ENCODE data around the gene DENND1A. TPM values are rescaled to one million over a fixed set of nuclear protein-coding genes. Genes with fewer than 3 reads are reported as not detected.

The DENND1A gene
- total and polyA plus RNA-seq, 2 of the 13 experiments (the other 11 are each of a cell fraction or from before 2014, with no cell fraction given) = 14.8 to 30.1 TPM

DNA sequence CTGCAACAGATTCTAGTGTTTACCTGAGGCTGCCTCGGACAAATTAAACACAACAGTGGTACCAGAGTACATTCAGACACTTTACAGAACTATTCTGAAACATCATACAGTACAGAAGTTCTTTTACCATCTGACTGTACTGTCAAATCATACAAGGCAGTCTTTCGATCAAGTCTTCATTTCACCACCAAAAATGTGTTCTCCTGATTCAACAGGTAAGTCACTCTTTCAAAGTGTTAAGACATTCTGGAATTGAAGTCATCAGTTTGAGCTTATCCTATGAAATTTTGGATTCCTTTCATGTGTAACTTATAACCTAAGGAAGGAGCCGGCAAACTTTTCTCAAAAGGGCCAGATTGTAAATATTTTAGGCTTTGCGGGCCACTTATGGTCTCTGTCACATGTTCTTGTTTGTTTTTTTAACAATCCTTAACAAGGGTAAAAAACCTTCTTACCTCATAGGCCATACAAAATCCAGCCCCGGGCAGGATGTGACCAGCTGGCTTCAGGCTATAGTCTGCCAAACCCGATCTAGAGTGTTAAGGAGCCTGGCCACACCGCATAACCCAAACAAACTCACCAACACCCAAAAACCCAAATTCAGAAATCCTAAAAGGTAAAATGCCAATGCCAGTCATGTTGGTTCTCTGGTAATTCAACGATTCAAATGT lies 151.6 kb downstream of the DENND1A start:
- TF ChIP-seq RARG (CRISPR knock-in tag; IDR thresholded peaks at IDR 0.05; ENCODE audit: low read depth) (no peak), ZNF207 (IDR thresholded peaks at IDR 0.05; ENCODE audit: borderline replicate concordance) (no peak), MED1 (CRISPR knock-in tag; IDR thresholded peaks at IDR 0.05) (no peak), BHLHE40 (IDR thresholded peaks at IDR 0.05; ENCODE audit: low read length) (no peak), ZNF235 (CRISPR knock-in tag; IDR thresholded peaks at IDR 0.05; ENCODE audit: borderline replicate concordance) (no peak), PTBP1 (IDR thresholded peaks at IDR 0.05; ENCODE audit: low read depth, low read length, poor library complexity, severe bottlenecking) (no peak)
- TF ChIP-seq, protein P1, sequence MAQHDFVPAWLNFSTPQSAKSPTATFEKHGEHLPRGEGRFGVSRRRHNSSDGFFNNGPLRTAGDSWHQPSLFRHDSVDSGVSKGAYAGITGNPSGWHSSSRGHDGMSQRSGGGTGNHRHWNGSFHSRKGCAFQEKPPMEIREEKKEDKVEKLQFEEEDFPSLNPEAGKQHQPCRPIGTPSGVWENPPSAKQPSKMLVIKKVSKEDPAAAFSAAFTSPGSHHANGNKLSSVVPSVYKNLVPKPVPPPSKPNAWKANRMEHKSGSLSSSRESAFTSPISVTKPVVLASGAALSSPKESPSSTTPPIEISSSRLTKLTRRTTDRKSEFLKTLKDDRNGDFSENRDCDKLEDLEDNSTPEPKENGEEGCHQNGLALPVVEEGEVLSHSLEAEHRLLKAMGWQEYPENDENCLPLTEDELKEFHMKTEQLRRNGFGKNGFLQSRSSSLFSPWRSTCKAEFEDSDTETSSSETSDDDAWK (CRISPR knock-in tag; IDR thresholded peaks at IDR 0.05) = no peak
- TF ChIP-seq, protein P2, sequence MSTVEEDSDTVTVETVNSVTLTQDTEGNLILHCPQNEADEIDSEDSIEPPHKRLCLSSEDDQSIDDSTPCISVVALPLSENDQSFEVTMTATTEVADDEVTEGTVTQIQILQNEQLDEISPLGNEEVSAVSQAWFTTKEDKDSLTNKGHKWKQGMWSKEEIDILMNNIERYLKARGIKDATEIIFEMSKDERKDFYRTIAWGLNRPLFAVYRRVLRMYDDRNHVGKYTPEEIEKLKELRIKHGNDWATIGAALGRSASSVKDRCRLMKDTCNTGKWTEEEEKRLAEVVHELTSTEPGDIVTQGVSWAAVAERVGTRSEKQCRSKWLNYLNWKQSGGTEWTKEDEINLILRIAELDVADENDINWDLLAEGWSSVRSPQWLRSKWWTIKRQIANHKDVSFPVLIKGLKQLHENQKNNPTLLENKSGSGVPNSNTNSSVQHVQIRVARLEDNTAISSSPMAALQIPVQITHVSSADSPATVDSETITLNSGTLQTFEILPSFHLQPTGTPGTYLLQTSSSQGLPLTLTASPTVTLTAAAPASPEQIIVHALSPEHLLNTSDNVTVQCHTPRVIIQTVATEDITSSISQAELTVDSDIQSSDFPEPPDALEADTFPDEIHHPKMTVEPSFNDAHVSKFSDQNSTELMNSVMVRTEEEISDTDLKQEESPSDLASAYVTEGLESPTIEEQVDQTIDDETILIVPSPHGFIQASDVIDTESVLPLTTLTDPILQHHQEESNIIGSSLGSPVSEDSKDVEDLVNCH (CRISPR knock-in tag; IDR thresholded peaks at IDR 0.05) = no peak
- Histone ChIP-seq H2AFZ (ENCODE audit: low read length) (no peak overlapping the region), H3K27ac (ENCODE audit: extremely low read length, insufficient read depth, low read length) (no peak overlapping the region), H3K9ac (ENCODE audit: insufficient read depth, low read depth, low read length) (no peak overlapping the region), H3K36me3 (replicated peaks in 1 of 2; ENCODE audit: control insufficient read depth in 1 of 2, insufficient read depth in 2 of 2, low read length in 2 of 2) (no peaks in the 10 kb centered on the region; a peak in 2 of 5 replicates), H3K79me2 (ENCODE audit: insufficient read depth, low read length) (no peaks in the 10 kb centered on the region), H3K27me3 (ENCODE audit: control insufficient read depth in 1 of 2, insufficient read depth in 2 of 2, low read length in 2 of 2) (no peaks in the 10 kb centered on the region), H3K4me3 (replicated peaks in 1 of 3; ENCODE audit: insufficient read depth in 1 of 3, low read depth in 2 of 3, low read length in 3 of 3) (no peak overlapping the region), H3K9me3 (ENCODE audit: low read length) (no peaks in the 10 kb centered on the region), H4K20me1 (ENCODE audit: insufficient read depth, low read length) (no peaks in the 10 kb centered on the region), H3K4me1 (ENCODE audit: insufficient read depth, low read length) (0 out of 2 replicates have a peak, but pooled peaks cover 2% of the 10 kb centered on the region), H3K4me2 (ENCODE audit: low read depth, low read length) (no peak overlapping the region)
- WGBS (ENCODE audit: low lambda C conversion rate) = 98% methylated on average over 8 of the region's 8 CpGs
- ChIA-PET POLR2A (no interaction called here), CTCF (ENCODE audit: low intra/inter-chr PET ratio, low total read pairs) (no interaction called here)
- DNase-seq (ENCODE audit: low spot score) (no peak), ATAC-seq (no peak), FAIRE-seq (no peak)
- in situ Hi-C loops (cut with HindIII; ENCODE audit: extremely low pct_ligation_motif_present, low pct_unique_long_range_greater_than_20kb) (no loop called here), intact Hi-C loops (cut with micrococcal nuclease; ENCODE audit: unreplicated experiment) (no loop called here)
- no TSS peak for BruUV-seq (replicated peaks)
